Testis (tissue), 3 donors: ENCODE data around the gene PRDX2. TPM values are rescaled to one million over a fixed set of nuclear protein-coding genes. Genes with fewer than 3 reads are reported as not detected.
A peak's percentile ranks its signal among the peaks of the same experiment; 100 is the strongest.

Experiments
- DNase-seq: peaks from one replicate; pipeline ENCODE4 v3.0.0-alpha.2; 2019
- H3K27ac ChIP-seq, 2 donors: fragments of 200-600 bp; sonication (generic); one replicate each; pipeline ENCODE4 v1.5.1; 2019
- H3K27me3 ChIP-seq: fragments of 200-600 bp; sonication (generic); one replicate; pipeline ENCODE4 v1.5.1; 2019
- H3K36me3 ChIP-seq: fragments of 200-600 bp; sonication (generic); one replicate; pipeline ENCODE4 v1.5.1; 2017; ENCODE audit warnings: low read depth; ENCODE audit errors: missing control alignments
- H3K4me1 ChIP-seq: fragments of 200-600 bp; sonication (generic); one replicate; pipeline ENCODE4 v1.5.1; 2019
- H3K4me3 ChIP-seq, 2 donors: fragments of 200-600 bp; sonication (generic); one replicate each; pipeline ENCODE4 v1.5.1; 2017 to 2019
- H3K9me3 ChIP-seq: fragments of 200-600 bp; sonication (generic); one replicate; pipeline ENCODE4 v1.5.1; 2017
- POLR2A ChIP-seq: fragments of 450-650 bp; IDR thresholded peaks from one replicate; pipeline ENCODE4 v1.6.1; 2017; ENCODE audit warnings: antibody characterized with exemption, mild to moderate bottlenecking, moderate library complexity
- WGBS, 2 donors: methylation state at CpG; one replicate each; pipeline ENCODE4 v1.1.5; 2018; 5-methylcytosine and 5-hydroxymethylcytosine counted together
- intact Hi-C: fragments of 100-400 bp; cut with DNase I; formaldehyde crosslinking; loops from one replicate; pipeline ENCODE4 v1.15.1; 2023; ENCODE audit warnings: low total_unique reads
- polyA plus RNA-seq: library from polyadenylated mRNA; stranded (reverse); fragments of 350-450 nt; fragmentation: Illumina TruSeq; extraction: RNeasy Lipid Tissue Mini Kit (QIAGEN cat#74804); gene quantifications from one replicate; pipeline ENCODE4 v1.2.3, GENCODE V29; 2014; ENCODE audit warnings: low read depth, low replicate concordance; ENCODE audit not compliant: insufficient read depth
- total RNA-seq, 2 donors: library from RNA; depleted of rRNA; stranded (reverse); fragments of >200 nt; gene quantifications; one replicate each; pipeline ENCODE4 v1.2.3, GENCODE V29; 2016
- TF ChIP-seq, protein P1 (sequence below), 3 experiments: fragments of 450-650 bp in 2 of 3; fragments of 200-600 bp in 1 of 3; sonication (generic) in 1 of 3; IDR thresholded peaks; one replicate each; pipeline ENCODE4 v1.5.1; 2016 to 2019; ENCODE audit warnings: antibody characterized with exemption in 3 of 3, mild to moderate bottlenecking in 2 of 3, moderate library complexity in 1 of 3

PRDX2 gene
- total and polyA plus RNA-seq, 3 donors from 2014 or later: 72.1 to 117 (median 87.1) TPM

DNA sequence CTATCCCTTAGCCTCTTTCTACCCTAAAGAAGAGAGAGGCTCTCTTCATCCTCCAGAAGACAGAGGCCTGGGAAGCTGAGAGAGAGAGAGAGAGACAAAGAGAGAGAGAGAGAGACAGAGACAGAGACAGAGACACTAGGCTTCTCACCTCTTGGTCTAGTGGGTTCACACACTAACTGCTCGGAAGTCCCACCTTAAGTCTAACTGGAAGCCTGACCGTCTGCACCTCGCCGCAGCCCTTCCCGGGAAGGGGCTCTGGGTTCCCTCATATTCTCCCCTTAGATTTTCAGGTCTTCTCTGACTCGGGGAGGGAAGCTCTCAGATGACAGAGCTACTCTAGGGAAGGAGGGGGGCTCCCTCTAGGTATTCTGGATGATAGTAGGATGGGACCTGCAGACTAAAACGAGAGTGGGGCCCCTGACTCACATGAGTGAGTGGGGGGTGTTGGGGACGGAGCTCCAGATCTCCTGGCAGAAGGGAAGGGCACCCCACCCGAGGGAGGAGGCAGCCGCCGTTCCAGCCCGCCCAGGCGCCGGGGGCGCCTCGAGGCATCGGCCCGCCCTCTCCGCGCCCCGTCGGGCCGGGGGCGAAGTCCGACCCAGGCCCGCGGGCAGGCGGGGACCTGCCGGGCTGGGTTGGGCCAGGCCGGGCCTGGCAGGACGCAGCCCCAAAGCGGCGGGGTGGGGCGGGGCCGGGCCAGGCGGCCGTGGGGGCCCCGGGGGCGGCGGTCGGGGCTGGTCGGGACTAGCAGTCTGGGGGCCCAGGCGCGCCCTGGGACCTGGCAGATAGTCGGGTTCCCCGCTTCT, 12.3 kb downstream of the PRDX2 start:
- peak overlapping the region; percentile 93 to 98 for H3K27ac ChIP-seq
- TF ChIP-seq, protein P1, sequence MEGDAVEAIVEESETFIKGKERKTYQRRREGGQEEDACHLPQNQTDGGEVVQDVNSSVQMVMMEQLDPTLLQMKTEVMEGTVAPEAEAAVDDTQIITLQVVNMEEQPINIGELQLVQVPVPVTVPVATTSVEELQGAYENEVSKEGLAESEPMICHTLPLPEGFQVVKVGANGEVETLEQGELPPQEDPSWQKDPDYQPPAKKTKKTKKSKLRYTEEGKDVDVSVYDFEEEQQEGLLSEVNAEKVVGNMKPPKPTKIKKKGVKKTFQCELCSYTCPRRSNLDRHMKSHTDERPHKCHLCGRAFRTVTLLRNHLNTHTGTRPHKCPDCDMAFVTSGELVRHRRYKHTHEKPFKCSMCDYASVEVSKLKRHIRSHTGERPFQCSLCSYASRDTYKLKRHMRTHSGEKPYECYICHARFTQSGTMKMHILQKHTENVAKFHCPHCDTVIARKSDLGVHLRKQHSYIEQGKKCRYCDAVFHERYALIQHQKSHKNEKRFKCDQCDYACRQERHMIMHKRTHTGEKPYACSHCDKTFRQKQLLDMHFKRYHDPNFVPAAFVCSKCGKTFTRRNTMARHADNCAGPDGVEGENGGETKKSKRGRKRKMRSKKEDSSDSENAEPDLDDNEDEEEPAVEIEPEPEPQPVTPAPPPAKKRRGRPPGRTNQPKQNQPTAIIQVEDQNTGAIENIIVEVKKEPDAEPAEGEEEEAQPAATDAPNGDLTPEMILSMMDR (IDR thresholded peaks at IDR 0.05): no peak
- TF ChIP-seq POLR2A: no peak
- WGBS, 2 donors: 2% methylated on average over 9 to 15 of the region's 46 CpGs
- intact Hi-C loops: no loop called here
- no peaks in the 10 kb centered on the region for H3K27me3 ChIP-seq
- no peak for DNase-seq
- peak overlapping the region; percentile 60 to 88 for H3K4me3 ChIP-seq
- H3K36me3 ChIP-seq: no peaks in the 10 kb centered on the region
- H3K9me3 ChIP-seq: no peaks in the 10 kb centered on the region
- peaks cover 51% of the 10 kb centered on the region for H3K4me1 ChIP-seq

DNA sequence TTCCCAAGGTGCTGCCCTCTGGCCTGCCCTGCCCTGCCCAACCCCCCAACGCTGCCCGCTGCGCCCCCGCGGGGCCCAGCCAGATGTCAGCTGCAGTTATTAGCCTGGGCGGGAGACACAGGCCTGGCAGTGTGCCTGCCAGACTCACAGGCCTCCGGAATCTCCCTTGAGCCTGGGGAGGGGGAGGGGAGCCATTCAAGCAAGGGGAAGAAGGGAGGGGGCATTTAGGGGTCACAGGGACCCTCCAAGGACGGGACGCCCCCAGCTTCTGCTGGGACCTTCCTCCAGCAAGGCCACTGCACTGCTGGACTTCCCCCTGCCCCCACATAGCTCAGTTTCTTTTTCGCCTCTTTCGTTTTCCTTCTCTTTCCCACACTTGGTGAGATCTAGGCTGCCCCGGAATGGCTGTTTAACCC, 12.9 kb downstream of the PRDX2 start:
- DNase-seq: peak; percentile 88

GRCh38 chr19:12788042-12788681, 13.4 kb downstream of the PRDX2 start:
- no peak for TF ChIP-seq POLR2A
- TF ChIP-seq, protein P1 (IDR thresholded peaks at IDR 0.05): no peak
- 32 to 44% methylated on average over 4 of the region's 4 CpGs for WGBS, 2 donors
- peaks cover 63% of the 10 kb centered on the region for H3K4me1 ChIP-seq
- no peak overlapping the region for H3K4me3 ChIP-seq
- no peaks in the 10 kb centered on the region for H3K27me3 ChIP-seq
- peak overlapping the region; percentile 93 to 98 for H3K27ac ChIP-seq
- intact Hi-C loops: no loop called here
- H3K36me3 ChIP-seq: no peaks in the 10 kb centered on the region
- H3K9me3 ChIP-seq: no peaks in the 10 kb centered on the region
- DNase-seq: no peak

More for the DNA sequence above, 12.9 kb downstream of the PRDX2 start:
- intact Hi-C loops: no loop called here
- no peak for TF ChIP-seq POLR2A
- TF ChIP-seq, protein P1 (IDR thresholded peaks at IDR 0.05): no peak
- Histone ChIP-seq H3K4me3 (peak overlapping the region; percentile 60 to 88), H3K27ac (peak overlapping the region; percentile 93 to 98), H3K4me1 (peaks cover 57% of the 10 kb centered on the region), H3K36me3 (no peaks in the 10 kb centered on the region), H3K9me3 (no peaks in the 10 kb centered on the region), H3K27me3 (no peaks in the 10 kb centered on the region)
- WGBS, 2 donors: 4 to 7% methylated on average over 7 to 12 of the region's 12 CpGs

- H3K4me1 ChIP-seq: peaks cover 68% of the 10 kb centered on the region
- H3K9me3 ChIP-seq: no peaks in the 10 kb centered on the region
- no peak for TF ChIP-seq POLR2A
- TF ChIP-seq, protein P1 (IDR thresholded peaks at IDR 0.05): no peak
- H3K36me3 ChIP-seq: no peaks in the 10 kb centered on the region
- intact Hi-C loops: no loop called here
- peak overlapping the region; percentile 93 to 98 for H3K27ac ChIP-seq
- no peak overlapping the region for H3K4me3 ChIP-seq
- WGBS, 2 donors: 50 to 52% methylated on average over 10 of the region's 10 CpGs
- DNase-seq: no peak
- no peaks in the 10 kb centered on the region for H3K27me3 ChIP-seq
Measured at GRCh38 chr19:12787458-12787857, 14.1 kb downstream of the PRDX2 start.
